Tibial nerve (tissue), 4 donors: ENCODE data around the gene KIF3C.
"Not testable (repeated sequence)": the region's sequence is repeated elsewhere in the genome, so short reads cannot be mapped to it uniquely, and the experiment has no call there.

Experiments used
- CTCF ChIP-seq, 5 experiments: fragments of 200-600 bp in 3 of 5; fragments of 450-650 bp in 2 of 5; sonication (generic) in 3 of 5; IDR thresholded peaks; one replicate each; pipeline ENCODE4 v1.5.1; 2016 to 2019; ENCODE audit warnings: antibody characterized with exemption in 5 of 5, mild to moderate bottlenecking in 3 of 5, moderate library complexity in 2 of 5
- EP300 ChIP-seq, 2 donors: sonication (generic); formaldehyde crosslinking; IDR thresholded peaks; one replicate each; pipeline ENCODE4 v1.6.1; 2017; ENCODE audit warnings: antibody characterized with exemption in 2 of 2, mild to moderate bottlenecking in 1 of 2
- POLR2A ChIP-seq, 2 donors: fragments of 450-650 bp; IDR thresholded peaks; one replicate each; pipeline ENCODE4 v1.6.1; 2017; ENCODE audit warnings: antibody characterized with exemption in 2 of 2, mild to moderate bottlenecking in 2 of 2, moderate library complexity in 2 of 2

GRCh38 chr2:25915411-25915810, 66.9 kb downstream of the KIF3C start:
- TF ChIP-seq CTCF, POLR2A, EP300 (IDR thresholded peaks at IDR 0.05): not testable (repeated sequence)
